Astrocyte of the cerebellum (primary cell): ENCODE measurements around the gene ASIC5.
A peak's percentile ranks its signal among the peaks of the same experiment; 100 is the strongest.
"Not testable (repeated sequence)": the region's sequence is repeated elsewhere in the genome, so short reads cannot be mapped to it uniquely, and the experiment has no call there.

ENCODE experiments used
- DNase-seq: peaks from one replicate; pipeline ENCODE4 v3.0.0-alpha.2; 2011; ENCODE audit warnings: low read depth
- H3K4me3 ChIP-seq: 2 replicates; pipeline ENCODE4 v1.5.1; 2011; ENCODE audit warnings: mild to moderate bottlenecking, low read depth, low read length, moderate library complexity
- CTCF ChIP-seq: IDR thresholded peaks from 2 replicates; pipeline ENCODE4 v1.5.1; 2012; ENCODE audit warnings: low read length, low read depth, moderate library complexity, mild to moderate bottlenecking; ENCODE audit errors: missing control alignments
- in situ Hi-C: cut with HindIII; loops from 2 replicates; pipeline ENCODE4 v1.10.0; 2017; ENCODE audit warnings: low sequenced_read_pairs

ASIC5 gene

GRCh38 chr4:155906554-155907247, 40.6 kb upstream of the ASIC5 start:
- in situ Hi-C loops: no loop called here
- H3K4me3 ChIP-seq: no peak overlapping the region
- no peak for TF ChIP-seq CTCF
- DNase-seq: peak; percentile 100

- no peak for DNase-seq
- H3K4me3 ChIP-seq: no peak overlapping the region
- no peak for TF ChIP-seq CTCF
- in situ Hi-C loops: no loop called here
Measured at GRCh38 chr4:155904331-155904730, 38.3 kb upstream of the ASIC5 start.

GRCh38 chr4:155903453-155903852, 37.4 kb upstream of the ASIC5 start, which contains the start of gene TDO2:
TDO2 (plus strand) TSS chr4:155903696; CDS start chr4:155903759, 63 bp downstream.
- in situ Hi-C loops: no loop called here
- no peak for TF ChIP-seq CTCF
- no peak for DNase-seq
- H3K4me3 ChIP-seq: no peak within 1 kb of the TSS

- TF ChIP-seq CTCF: no peak
- DNase-seq: no peak
- in situ Hi-C loops: no loop called here
Measured at GRCh38 chr4:155901013-155901412, 34.9 kb upstream of the ASIC5 start.

GRCh38 chr4:155900381-155900780, 34.3 kb upstream of the ASIC5 start:
- in situ Hi-C loops: no loop called here
- DNase-seq: peak; percentile 19
- no peak overlapping the region for H3K4me3 ChIP-seq
- no peak for TF ChIP-seq CTCF

More at GRCh38 chr4:155901013-155901412, 34.9 kb upstream of the ASIC5 start:
- H3K4me3 ChIP-seq: no peak overlapping the region

- DNase-seq: no peak
- H3K4me3 ChIP-seq: no peak overlapping the region
- in situ Hi-C loops: no loop called here
- TF ChIP-seq CTCF: no peak
Measured at GRCh38 chr4:155899891-155900290, 33.8 kb upstream of the ASIC5 start.

- in situ Hi-C loops, DNase-seq, H3K4me3 ChIP-seq: not testable (repeated sequence)
Measured at GRCh38 chr4:155898371-155898770, 32.3 kb upstream of the ASIC5 start.
